SK-N-SH treated with all-trans-retinoic acid at 6 μM for 48 hours (cell line): ENCODE data around the gene DPP10.

Source experiments
- ATAC-seq: fragments of 200-7000 bp; cut with Tn5 transposase; 3 replicates; pipeline ENCODE4 v1.9.1; 2020; ENCODE audit warnings: mild to moderate bottlenecking, moderate library complexity
- ARNTL ChIP-seq: fragments of 450-650 bp; formaldehyde crosslinking; IDR thresholded peaks from 2 replicates; pipeline ENCODE4 v1.5.0; 2020; ENCODE audit warnings: low read depth, mild to moderate bottlenecking, moderate library complexity, borderline replicate concordance
- BACH2 ChIP-seq: fragments of 250-450 bp; sonication (Bioruptor Pico); IDR thresholded peaks from 2 replicates; pipeline ENCODE4 v1.9.0; 2021; ENCODE audit warnings: mild to moderate bottlenecking, borderline replicate concordance
- CREB5 ChIP-seq: fragments of 250-450 bp; sonication (Bioruptor Pico); IDR thresholded peaks from 2 replicates; pipeline ENCODE4 v1.5.1; 2020; ENCODE audit warnings: low read depth, mild to moderate bottlenecking, moderate library complexity
- CSDC2 ChIP-seq: fragments of 250-450 bp; sonication (Bioruptor Pico); IDR thresholded peaks from 2 replicates; pipeline ENCODE4 v1.5.0; 2020; ENCODE audit warnings: mild to moderate bottlenecking, moderate library complexity
- CSRNP3 ChIP-seq: fragments of 250-450 bp; sonication (Bioruptor Pico); IDR thresholded peaks from 2 replicates; pipeline ENCODE4 v1.5.1; 2021; ENCODE audit warnings: mild to moderate bottlenecking, moderate library complexity
- GLIS3 ChIP-seq: fragments of 250-450 bp; sonication (Bioruptor Pico); IDR thresholded peaks from 2 replicates; pipeline ENCODE4 v1.5.0; 2020; ENCODE audit warnings: mild to moderate bottlenecking, moderate library complexity
- OSR1 ChIP-seq: fragments of 250-450 bp; sonication (Bioruptor Pico); IDR thresholded peaks from 2 replicates; pipeline ENCODE4 v1.8.0; 2022; ENCODE audit warnings: moderate library complexity, mild to moderate bottlenecking, inconsistent platforms
- PPARA ChIP-seq: fragments of 250-450 bp; sonication (Bioruptor Pico); IDR thresholded peaks from 2 replicates; pipeline ENCODE4 v1.5.0; 2020; ENCODE audit warnings: mild to moderate bottlenecking, borderline replicate concordance
- RARB ChIP-seq: fragments of 250-450 bp; sonication (Bioruptor Pico); IDR thresholded peaks from 2 replicates; pipeline ENCODE4 v1.8.0; 2021; ENCODE audit warnings: mild to moderate bottlenecking, moderate library complexity
- SNAI2 ChIP-seq: fragments of 250-450 bp; sonication (Bioruptor Pico); IDR thresholded peaks from 2 replicates; pipeline ENCODE4 v1.5.0; 2020; ENCODE audit warnings: mild to moderate bottlenecking, moderate library complexity
- TCF4 ChIP-seq: fragments of 250-450 bp; sonication (Bioruptor Pico); IDR thresholded peaks from 2 replicates; pipeline ENCODE4 v1.8.0; 2021; ENCODE audit warnings: mild to moderate bottlenecking, moderate library complexity, borderline replicate concordance
- TOX ChIP-seq: fragments of 250-450 bp; sonication (Bioruptor Pico); IDR thresholded peaks from 2 replicates; pipeline ENCODE4 v1.8.0; 2021; ENCODE audit warnings: mild to moderate bottlenecking, moderate library complexity, borderline replicate concordance
- TSHZ2 ChIP-seq: fragments of 250-450 bp; sonication (Bioruptor Pico); IDR thresholded peaks from 2 replicates; pipeline ENCODE4 v1.5.0; 2020; ENCODE audit warnings: mild to moderate bottlenecking, moderate library complexity
- ZC3H10 ChIP-seq: fragments of 250-450 bp; sonication (Bioruptor Pico); IDR thresholded peaks from 2 replicates; pipeline ENCODE4 v1.5.1; 2021; ENCODE audit warnings: mild to moderate bottlenecking, moderate library complexity
- ZFP3 ChIP-seq: fragments of 250-450 bp; sonication (Bioruptor Pico); IDR thresholded peaks from 2 replicates; pipeline ENCODE4 v1.5.0; 2020; ENCODE audit warnings: mild to moderate bottlenecking, moderate library complexity
- ZNF565 ChIP-seq: fragments of 450-650 bp; formaldehyde crosslinking; conservative IDR thresholded peaks from 2 replicates; pipeline ENCODE4 v1.5.0; 2020; ENCODE audit warnings: low read depth, mild to moderate bottlenecking, moderate library complexity
- ZNF70 ChIP-seq: fragments of 450-650 bp; formaldehyde crosslinking; IDR thresholded peaks from 2 replicates; pipeline ENCODE4 v1.5.0; 2020; ENCODE audit warnings: mild to moderate bottlenecking, moderate library complexity
- ZNF8 ChIP-seq: fragments of 450-650 bp; formaldehyde crosslinking; IDR thresholded peaks from 2 replicates; pipeline ENCODE4 v1.5.0; 2020; ENCODE audit warnings: mild to moderate bottlenecking, moderate library complexity
- TF ChIP-seq, protein P1 (sequence below): fragments of 250-450 bp; sonication (Bioruptor Pico); IDR thresholded peaks from 2 replicates; pipeline ENCODE4 v1.8.0; 2021; ENCODE audit warnings: low read depth, mild to moderate bottlenecking, moderate library complexity, borderline replicate concordance

DPP10 gene

DNA sequence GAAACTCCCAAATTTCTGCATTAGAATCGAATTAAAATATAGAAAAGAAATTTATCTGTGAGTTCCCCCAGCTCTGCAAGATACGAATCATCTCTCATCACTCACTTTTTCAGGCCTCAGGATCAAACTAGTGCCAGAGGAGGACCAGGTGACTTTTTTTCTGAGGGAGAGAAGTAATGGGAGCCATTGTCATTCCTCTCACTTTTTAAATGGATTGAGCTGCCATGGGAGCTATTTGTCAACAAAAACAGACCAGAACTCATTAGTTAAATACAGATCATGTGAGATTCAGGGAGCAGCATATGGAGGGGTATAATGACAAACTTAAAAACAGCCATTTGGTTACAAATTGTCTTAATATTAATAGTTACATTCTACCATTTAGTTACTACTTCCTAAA lies 594.4 kb downstream of the DPP10 start:
- no peak for ATAC-seq
- TF ChIP-seq CSRNP3 (no peak), ZNF565 (no peak), ZFP3 (CRISPR knock-in tag) (no peak), CREB5 (no peak)

DNA sequence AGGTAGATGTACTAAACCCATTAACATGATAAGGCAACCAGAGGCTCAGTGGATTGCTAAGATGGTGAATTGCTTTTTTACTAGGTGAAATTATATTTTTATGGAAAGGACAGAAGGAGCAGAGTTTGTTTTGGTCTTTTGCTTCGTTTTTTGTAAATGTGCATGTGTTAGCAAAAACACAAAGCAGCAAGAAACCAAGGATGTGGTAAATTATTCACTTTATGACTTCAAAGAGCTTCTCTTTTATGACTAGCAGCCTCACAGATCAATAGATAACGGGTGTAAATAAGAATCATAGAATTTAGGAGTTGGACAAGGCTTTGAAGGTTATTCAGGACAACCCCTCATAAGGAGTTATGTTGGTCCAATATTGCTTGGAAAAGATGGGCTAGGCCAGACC lies 615.0 kb downstream of the DPP10 start:
- ATAC-seq = no peak
- TF ChIP-seq TSHZ2 = no peak
- no peak for TF ChIP-seq ZNF565

DNA sequence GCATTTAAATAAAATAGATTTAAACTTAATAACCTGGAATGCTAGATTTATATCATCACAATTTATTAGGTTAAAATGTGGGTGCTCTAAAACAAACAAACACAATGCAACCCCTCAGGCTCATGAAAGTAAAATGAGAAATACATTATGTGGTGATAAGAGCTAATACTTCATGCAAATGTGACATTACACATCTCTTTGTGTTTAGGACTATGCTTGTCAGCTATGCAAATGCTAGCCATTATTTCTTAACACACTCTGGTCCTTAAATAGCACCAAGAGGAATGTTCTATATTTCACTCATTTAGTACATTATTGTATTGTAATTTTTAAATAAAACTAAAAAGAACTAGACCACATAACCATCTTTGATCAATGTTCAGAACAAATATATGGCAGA lies 627.6 kb downstream of the DPP10 start:
- no peak for ATAC-seq
- TF ChIP-seq ZFP3 (CRISPR knock-in tag) = no peak
- no peak for TF ChIP-seq RARB (CRISPR knock-in tag)
- no peak for TF ChIP-seq TCF4 (CRISPR knock-in tag)
- TF ChIP-seq CSDC2 (CRISPR knock-in tag) = no peak
- TF ChIP-seq TSHZ2 = no peak
- no peak for TF ChIP-seq ZNF70 (CRISPR knock-in tag)
- no peak for TF ChIP-seq TOX (CRISPR knock-in tag)
- no peak for TF ChIP-seq SNAI2 (CRISPR knock-in tag)
- no peak for TF ChIP-seq GLIS3 (CRISPR knock-in tag)
- no peak for TF ChIP-seq PPARA (CRISPR knock-in tag)
- TF ChIP-seq, protein P1, sequence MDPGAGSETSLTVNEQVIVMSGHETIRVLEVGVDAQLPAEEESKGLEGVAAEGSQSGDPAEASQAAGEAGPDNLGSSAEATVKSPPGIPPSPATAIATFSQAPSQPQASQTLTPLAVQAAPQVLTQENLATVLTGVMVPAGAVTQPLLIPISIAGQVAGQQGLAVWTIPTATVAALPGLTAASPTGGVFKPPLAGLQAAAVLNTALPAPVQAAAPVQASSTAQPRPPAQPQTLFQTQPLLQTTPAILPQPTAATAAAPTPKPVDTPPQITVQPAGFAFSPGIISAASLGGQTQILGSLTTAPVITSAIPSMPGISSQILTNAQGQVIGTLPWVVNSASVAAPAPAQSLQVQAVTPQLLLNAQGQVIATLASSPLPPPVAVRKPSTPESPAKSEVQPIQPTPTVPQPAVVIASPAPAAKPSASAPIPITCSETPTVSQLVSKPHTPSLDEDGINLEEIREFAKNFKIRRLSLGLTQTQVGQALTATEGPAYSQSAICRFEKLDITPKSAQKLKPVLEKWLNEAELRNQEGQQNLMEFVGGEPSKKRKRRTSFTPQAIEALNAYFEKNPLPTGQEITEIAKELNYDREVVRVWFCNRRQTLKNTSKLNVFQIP = no peak
- no peak for TF ChIP-seq ZC3H10
- no peak for TF ChIP-seq ARNTL (CRISPR knock-in tag)
- TF ChIP-seq ZNF8 (CRISPR knock-in tag) = no peak
- TF ChIP-seq CSRNP3 = no peak
- no peak for TF ChIP-seq OSR1
- TF ChIP-seq BACH2 = no peak
